GM12878 (cell line): Measurements from ENCODE around the gene DCTN4. TPM values are rescaled to one million over a fixed set of nuclear protein-coding genes. Genes with fewer than 3 reads are reported as not detected.

Experiments
- ATAC-seq: fragments of 200-7000 bp; cut with Tn5 transposase; 3 replicates; pipeline ENCODE4 v1.9.1; 2020; ENCODE audit warnings: mild to moderate bottlenecking, moderate library complexity
- BruUV-seq: library from RNA; stranded (reverse); fragments of 400-500 nt; replicated peaks from 2 replicates; lab custom pipeline; 2021; lab: Mats Ljungman, UMichigan
- CTCF ChIA-PET: fragments of 300-600 bp; sonication (Branson Sonifier 250); formaldehyde crosslinking; extraction: SDS; loops from one replicate; lab custom pipeline; 2021; ENCODE audit warnings: inconsistent platforms; lab: Yijun Ruan, JAX
- POLR2A ChIA-PET: fragments of 350-600 bp; formaldehyde crosslinking; extraction: SDS; loops from one replicate; lab custom pipeline; 2021; ENCODE audit warnings: inconsistent platforms; lab: Charles Lee
- RAD21 ChIA-PET: fragments of 300-600 bp; sonication (Branson Sonifier 250); formaldehyde crosslinking; loops from one replicate; lab custom pipeline; 2023; ENCODE audit warnings: antibody characterized with exemption; ENCODE audit not compliant: unreplicated experiment; lab: Charles Lee
- SMC1A ChIA-PET: fragments of 300-600 bp; sonication (Branson Sonifier 250); formaldehyde crosslinking; loops from one replicate; lab custom pipeline; 2023; ENCODE audit not compliant: unreplicated experiment, uncharacterized antibody; lab: Charles Lee
- DNase-seq: peaks from one replicate; pipeline ENCODE4 v3.0.0-alpha.2; 2011; ENCODE audit warnings: low read depth, low spot score
- FAIRE-seq: peaks from 3 replicates; lab custom pipeline; 2011; peaks lifted over from hg19 to GRCh38; lab: Jason Lieb, UNC
- H2AFZ ChIP-seq: 2 replicates; pipeline ENCODE4 v1.6.0; 2011; ENCODE audit warnings: low read depth, low read length, control low read depth; ENCODE audit not compliant: control insufficient read depth
- H3K27ac ChIP-seq: 2 replicates; pipeline ENCODE4 v1.5.1; 2011; ENCODE audit warnings: control low read depth; ENCODE audit not compliant: control insufficient read depth, insufficient read depth
- H3K27me3 ChIP-seq, 2 experiments: replicated peaks in 1 of 2; 2 replicates each; pipeline versions ENCODE4 v1.6.0 to v1.6.1; 2011; ENCODE audit warnings: low read length in 1 of 2; ENCODE audit not compliant: control insufficient read depth in 2 of 2, insufficient read depth in 2 of 2
- H3K36me3 ChIP-seq, 2 experiments: 2 replicates each; pipeline ENCODE4 v1.5.1; 2011; ENCODE audit warnings: low read length in 1 of 2; ENCODE audit not compliant: control insufficient read depth in 2 of 2, insufficient read depth in 2 of 2
- H3K4me1 ChIP-seq: 2 replicates; pipeline ENCODE4 v1.6.1; 2011; ENCODE audit warnings: mild to moderate bottlenecking, low read length, moderate library complexity, mixed read lengths; ENCODE audit not compliant: control insufficient read depth, insufficient read depth
- H3K4me2 ChIP-seq: 2 replicates; pipeline ENCODE4 v1.6.0; 2011; ENCODE audit warnings: control low read depth; ENCODE audit not compliant: control insufficient read depth, insufficient read depth
- H3K4me3 ChIP-seq: fragments of 200-600 bp; sonication (generic); 2 replicates; pipeline ENCODE4 v1.5.1; 2016
- H3K79me2 ChIP-seq: 2 replicates; pipeline ENCODE4 v1.6.0; 2011; ENCODE audit warnings: low read length; ENCODE audit not compliant: control insufficient read depth, insufficient read depth
- H3K9ac ChIP-seq: 2 replicates; pipeline ENCODE4 v1.8.0; 2011; ENCODE audit warnings: low read length, control low read depth, mixed read lengths; ENCODE audit not compliant: control insufficient read depth, insufficient read depth
- H3K9me3 ChIP-seq: replicated peaks from 3 replicates; pipeline ENCODE4 v1.5.1; 2011; ENCODE audit warnings: mild to moderate bottlenecking, low read length; ENCODE audit not compliant: control insufficient read depth, insufficient read depth
- H4K20me1 ChIP-seq: 2 replicates; pipeline ENCODE4 v1.6.0; 2011; ENCODE audit not compliant: control insufficient read depth, insufficient read depth
- CREB1 ChIP-seq: IDR thresholded peaks from 2 replicates; pipeline ENCODE4 v1.6.1; 2012; ENCODE audit warnings: low read depth, mild to moderate bottlenecking, inconsistent platforms
- EGR1 ChIP-seq, 2 experiments: IDR thresholded peaks; 1 replicate in 1 of 2; 2 replicates in 1 of 2; pipeline ENCODE4 v1.6.1; 2011 to 2012; ENCODE audit warnings: low read depth in 2 of 2, low read length in 2 of 2, borderline replicate concordance in 1 of 2, mild to moderate bottlenecking in 1 of 2, moderate library complexity in 1 of 2
- MEF2B ChIP-seq: fragments of 450-650 bp; IDR thresholded peaks from 2 replicates; pipeline ENCODE4 v1.6.1; 2018; ENCODE audit warnings: mild to moderate bottlenecking, moderate library complexity; ENCODE audit not compliant: partially characterized antibody, poor library complexity, severe bottlenecking
- MTA2 ChIP-seq: fragments of 450-650 bp; IDR thresholded peaks from 2 replicates; pipeline ENCODE4 v1.6.1; 2016; ENCODE audit warnings: low read depth, mild to moderate bottlenecking, moderate library complexity
- NR2F1 ChIP-seq: fragments of 450-650 bp; conservative IDR thresholded peaks from 2 replicates; pipeline ENCODE4 v1.6.1; 2017; ENCODE audit warnings: mild to moderate bottlenecking
- RUNX3 ChIP-seq: IDR thresholded peaks from 2 replicates; pipeline ENCODE4 v1.6.1; 2012; ENCODE audit warnings: low read length, inconsistent platforms
- SMARCA5 ChIP-seq: fragments of 450-650 bp; IDR thresholded peaks from 2 replicates; pipeline ENCODE4 v1.6.1; 2017; ENCODE audit warnings: mild to moderate bottlenecking
- SREBF2 ChIP-seq: IDR thresholded peaks from 2 replicates; pipeline ENCODE4 v1.6.1; 2012; ENCODE audit warnings: mild to moderate bottlenecking, low read length
- ZNF274 ChIP-seq: IDR thresholded peaks from one replicate; pipeline ENCODE4 v1.8.0; 2011; ENCODE audit not compliant: insufficient read length, insufficient read depth
- ZZZ3 ChIP-seq: IDR thresholded peaks from 2 replicates; pipeline ENCODE4 v1.6.1; 2011; ENCODE audit warnings: low read depth; ENCODE audit not compliant: control insufficient read depth, insufficient read length
- WGBS: methylation state at CpG from one replicate; pipeline ENCODE4 v1.1.6; 2016; ENCODE audit warnings: low lambda C conversion rate; ENCODE audit not compliant: insufficient replicate concordance, insufficient coverage; ENCODE audit errors: missing lambda C conversion rate; 5-methylcytosine and 5-hydroxymethylcytosine counted together
- in situ Hi-C: fragments of 300-500 bp; cut with MboI; formaldehyde crosslinking; loops from 9 replicates; pipeline ENCODE4 v1.14.3; 2018; ENCODE audit warnings: mixed read lengths
- intact Hi-C: fragments of 100-400 bp; cut with micrococcal nuclease; formaldehyde crosslinking; loops from one replicate; pipeline ENCODE4 v1.14.2; 2022; ENCODE audit not compliant: unreplicated experiment
- polyA plus RNA-seq, 11 experiments: library from polyadenylated mRNA; depleted of rRNA in 4 of 11; unstranded in 6 of 11; stranded (reverse) in 5 of 11; fragments of >200 nt; fragmentation: Nextera tagmentation in 4 of 11; fragmentation: Illumina TruSeq in 1 of 11; extraction: Ambion mirVana in 4 of 11; extraction: Trizol in 1 of 11; gene quantifications; 1 replicate in 1 of 11; 2 replicates in 10 of 11; pipeline versions ENCODE4 v1.2.1 to v1.2.3, GENCODE V29; 2011 to 2016; ENCODE audit warnings: inconsistent platforms in 2 of 11, missing spikeins in 2 of 11, low read depth in 1 of 11
- total RNA-seq, 4 experiments: library from RNA; depleted of rRNA in 3 of 4; stranded (reverse); fragments of >200 nt in 3 of 4; fragmentation: Illumina TruSeq in 1 of 4; extraction: Trizol in 1 of 4; gene quantifications; 2 replicates each; pipeline versions ENCODE4 v1.2.1 to v1.2.3, GENCODE V29; 2013 to 2021

Gene DCTN4
- total and polyA plus RNA-seq, 10 of the 15 experiments (the other 5 are each of a cell fraction or from before 2014, with no cell fraction given) = 7.6 to 27.8 (median 18.0) TPM

- in situ Hi-C loops (no loop called here), intact Hi-C loops (no loop called here)
- Histone ChIP-seq H3K4me2 (no peak overlapping the region), H3K36me3 (no peaks in the 10 kb centered on the region), H4K20me1 (no peaks in the 10 kb centered on the region), H3K4me1 (no peaks in the 10 kb centered on the region), H3K9me3 (no peaks in the 10 kb centered on the region; the same call in 2 of the 3 replicates), H3K9ac (no peak overlapping the region), H3K27me3 (no peaks in the 10 kb centered on the region), H3K27ac (no peak overlapping the region), H3K79me2 (no peaks in the 10 kb centered on the region), H3K4me3 (no peak overlapping the region), H2AFZ (no peak overlapping the region)
- FAIRE-seq (no peak), ATAC-seq (no peak), DNase-seq (no peak)
- no TSS peak for BruUV-seq
- ChIA-PET SMC1A (interaction anchor here (1.2 to 1.5 kb wide), 2 partner anchors 11 to 14 kb away, joined by 3 to 5 read pairs; no protein-coding TSS in a partner anchor), RAD21 (no interaction called here), POLR2A (no interaction called here), CTCF (interaction anchor here (1.7 to 2.1 kb wide), 3 partner anchors 63 to 204 kb away, joined by 4 to 6 read pairs (median 5); partner anchors contain the start of gene RBM22)
- WGBS = 83% methylated on average over 2 of the region's 2 CpGs
- no peak for TF ChIP-seq RUNX3
- no peak for TF ChIP-seq MTA2
- TF ChIP-seq CREB1 = no peak
- TF ChIP-seq EGR1 (IDR thresholded peaks at IDR 0.05; ENCODE audit: borderline replicate concordance in 1 of 2, low read depth in 2 of 2, low read length in 2 of 2) = no peak
- no peak for TF ChIP-seq ZNF274
- TF ChIP-seq NR2F1 = no peak
- no peak for TF ChIP-seq ZZZ3
- no peak for TF ChIP-seq SMARCA5
- TF ChIP-seq MEF2B = no peak
- no peak for TF ChIP-seq SREBF2
Measured at GRCh38 chr5:150765011-150765798, 6.4 kb upstream of the DCTN4 start.
